GM23338 (cell line): Measurements from ENCODE around the gene ASTN1. TPM values are rescaled to one million over a fixed set of nuclear protein-coding genes. Genes with fewer than 3 reads are reported as not detected.

Experiments
- ATAC-seq: fragments of 200-7000 bp; cut with Tn5 transposase; 3 replicates; pipeline ENCODE4 v1.9.1; 2020
- DNase-seq: peaks from one replicate; pipeline ENCODE4 v3.0.0-alpha.2; 2015; ENCODE audit warnings: low spot score
- H2AFZ ChIP-seq: fragments of 200-600 bp; sonication (generic); 2 replicates; pipeline ENCODE4 v1.8.0; 2016; ENCODE audit warnings: antibody characterized with exemption, mild to moderate bottlenecking, moderate library complexity
- H3F3A ChIP-seq: fragments of 200-600 bp; sonication (generic); replicated peaks from 2 replicates; pipeline ENCODE4 v1.8.0; 2017; ENCODE audit warnings: antibody characterized with exemption, mixed run types, low read depth
- H3K27ac ChIP-seq: fragments of 200-600 bp; sonication (generic); 2 replicates; pipeline ENCODE4 v1.6.1; 2016; ENCODE audit warnings: low read depth
- H3K27me3 ChIP-seq: fragments of 200-600 bp; sonication (generic); 2 replicates; pipeline ENCODE4 v1.8.0; 2016; ENCODE audit warnings: mild to moderate bottlenecking, mixed run types, moderate library complexity; ENCODE audit not compliant: insufficient read depth
- H3K36me3 ChIP-seq: fragments of 200-600 bp; sonication (generic); 2 replicates; pipeline ENCODE4 v1.8.0; 2016; ENCODE audit warnings: mild to moderate bottlenecking; ENCODE audit not compliant: insufficient read depth
- H3K4me1 ChIP-seq: fragments of 200-600 bp; sonication (generic); 2 replicates; pipeline ENCODE4 v1.8.0; 2016; ENCODE audit warnings: mild to moderate bottlenecking, moderate library complexity; ENCODE audit not compliant: insufficient read depth
- H3K4me2 ChIP-seq: fragments of 200-600 bp; sonication (generic); 2 replicates; pipeline ENCODE4 v1.7.1; 2017; ENCODE audit warnings: mixed run types
- H3K4me3 ChIP-seq: fragments of 200-600 bp; sonication (generic); 2 replicates; pipeline ENCODE4 v1.6.1; 2016; ENCODE audit warnings: mixed run types
- H3K79me2 ChIP-seq: fragments of 200-600 bp; sonication (generic); replicated peaks from 2 replicates; pipeline ENCODE4 v1.8.0; 2017; ENCODE audit warnings: mild to moderate bottlenecking; ENCODE audit not compliant: insufficient read depth
- H3K9me2 ChIP-seq: fragments of 200-600 bp; sonication (generic); 2 replicates; pipeline ENCODE4 v1.8.0; 2017; ENCODE audit not compliant: insufficient read depth
- H4K20me1 ChIP-seq: fragments of 200-600 bp; sonication (generic); replicated peaks from 2 replicates; pipeline ENCODE4 v1.8.0; 2017; ENCODE audit warnings: mild to moderate bottlenecking; ENCODE audit not compliant: insufficient read depth
- H3K27ac Mint-ChIP-seq: 2 replicates; pipeline ENCODE4 v1.8.0; 2020; ENCODE audit warnings: inconsistent platforms, mild to moderate bottlenecking, moderate library complexity, mixed read lengths
- H3K27me3 Mint-ChIP-seq: 3 replicates; pipeline ENCODE4 v1.8.0; 2022; ENCODE audit warnings: low read depth, mild to moderate bottlenecking, moderate library complexity, mixed read lengths, inconsistent platforms; ENCODE audit not compliant: insufficient read depth, poor library complexity
- H3K36me3 Mint-ChIP-seq: 3 replicates; pipeline ENCODE4 v1.8.0; 2021; ENCODE audit warnings: low read depth, mild to moderate bottlenecking, inconsistent platforms, moderate library complexity, mixed read lengths
- H3K4me1 Mint-ChIP-seq: 3 replicates; pipeline ENCODE4 v1.8.0; 2020; ENCODE audit warnings: mild to moderate bottlenecking, inconsistent platforms, mixed read lengths
- H3K4me3 Mint-ChIP-seq: 3 replicates; pipeline ENCODE4 v1.8.0; 2021; ENCODE audit warnings: moderate library complexity, mild to moderate bottlenecking, inconsistent platforms, mixed read lengths
- H3K9me3 Mint-ChIP-seq: 3 replicates; pipeline ENCODE4 v1.8.0; 2020; ENCODE audit warnings: moderate library complexity, mild to moderate bottlenecking, inconsistent platforms, mixed read lengths
- CREB1 ChIP-seq: fragments of 250-450 bp; sonication (Bioruptor Pico); IDR thresholded peaks from 2 replicates; pipeline ENCODE4 v1.5.0; 2020; ENCODE audit warnings: low read depth, mild to moderate bottlenecking, moderate library complexity
- CTCF ChIP-seq, 2 experiments: fragments of 200-600 bp in 1 of 2; sonication (generic) in 1 of 2; conservative IDR thresholded peaks; 2 replicates each; pipeline versions ENCODE4 v1.5.1 to v1.6.1; 2016 to 2017; ENCODE audit warnings: antibody characterized with exemption in 2 of 2, low read depth in 2 of 2, mild to moderate bottlenecking in 2 of 2, moderate library complexity in 1 of 2
- ETS1 ChIP-seq: IDR thresholded peaks from 2 replicates; pipeline ENCODE4 v1.6.1; 2016; ENCODE audit warnings: antibody characterized with exemption
- EZH2 ChIP-seq: fragments of 200-600 bp; sonication (generic); IDR thresholded peaks from one replicate; pipeline ENCODE4 v1.8.0; 2017; ENCODE audit warnings: antibody characterized with exemption, mild to moderate bottlenecking, low read depth; ENCODE audit not compliant: unreplicated experiment
- EZH2phosphoT487 ChIP-seq: fragments of 200-600 bp; sonication (generic); IDR thresholded peaks from one replicate; pipeline ENCODE4 v1.8.1; 2018; ENCODE audit warnings: antibody characterized with exemption; ENCODE audit not compliant: unreplicated experiment
- JUNB ChIP-seq: IDR thresholded peaks from one replicate; pipeline ENCODE4 v1.6.1; 2016; ENCODE audit warnings: antibody characterized with exemption; ENCODE audit not compliant: unreplicated experiment
- NANOG ChIP-seq: IDR thresholded peaks from 2 replicates; pipeline ENCODE4 v1.6.1; 2016; ENCODE audit warnings: antibody characterized with exemption, borderline replicate concordance
- POLR2AphosphoS5 ChIP-seq: IDR thresholded peaks from 2 replicates; pipeline ENCODE4 v1.6.1; 2016; ENCODE audit warnings: antibody characterized with exemption, low read depth
- REST ChIP-seq: IDR thresholded peaks from one replicate; pipeline ENCODE4 v1.6.1; 2018; ENCODE audit warnings: antibody characterized with exemption; ENCODE audit not compliant: unreplicated experiment
- STAT1 ChIP-seq: IDR thresholded peaks from one replicate; pipeline ENCODE4 v1.6.1; 2016; ENCODE audit warnings: antibody characterized with exemption; ENCODE audit not compliant: unreplicated experiment
- ZNF114 ChIP-seq: fragments of 250-450 bp; sonication (Bioruptor Pico); IDR thresholded peaks from 2 replicates; pipeline ENCODE4 v1.5.0; 2020; ENCODE audit warnings: mild to moderate bottlenecking, moderate library complexity
- ZNF331 ChIP-seq: fragments of 250-450 bp; sonication (Bioruptor Pico); IDR thresholded peaks from 2 replicates; pipeline ENCODE4 v1.5.0; 2020; ENCODE audit warnings: low read depth, mild to moderate bottlenecking, moderate library complexity
- ZNF462 ChIP-seq: fragments of 250-450 bp; sonication (Bioruptor Pico); IDR thresholded peaks from 2 replicates; pipeline ENCODE4 v1.5.0; 2020; ENCODE audit warnings: mild to moderate bottlenecking, moderate library complexity
- polyA plus RNA-seq: library from polyadenylated mRNA; unstranded; fragments of >200 nt; fragmentation: Nextera tagmentation; extraction: Ambion mirVana; gene quantifications from 2 replicates; pipeline ENCODE4 v1.2.1, GENCODE V29; 2016
- total RNA-seq: library from RNA; depleted of rRNA; stranded (reverse); fragments of >200 nt; shearing (Covaris generic); gene quantifications from 2 replicates; pipeline ENCODE4 v1.2.3, GENCODE V29; 2014

Gene ASTN1
- total and polyA plus RNA-seq, 2 experiments from 2014 or later, result 2.0 to 5.2 TPM

GRCh38 chr1:176998183-176998795 is 166.2 kb downstream of the ASTN1 start:
- H3K27ac Mint-ChIP-seq, result no peak overlapping the region
- H3K4me1 ChIP-seq, result peaks cover 16% of the 10 kb centered on the region
- no peak for TF ChIP-seq REST
- no peak for TF ChIP-seq CTCF (conservative IDR thresholded peaks at IDR 0.05; ENCODE audit: low read depth in 2 of 2)
- no peak for TF ChIP-seq EZH2
- TF ChIP-seq JUNB, result no peak
- TF ChIP-seq STAT1, result no peak
- TF ChIP-seq POLR2AphosphoS5, result no peak
- TF ChIP-seq ETS1, result no peak
- TF ChIP-seq NANOG, result no peak
- TF ChIP-seq CREB1 (CRISPR knock-in tag), result no peak
- no peak for TF ChIP-seq ZNF462
- TF ChIP-seq ZNF114 (CRISPR knock-in tag), result no peak
- TF ChIP-seq ZNF331 (CRISPR knock-in tag), result no peak
- TF ChIP-seq EZH2phosphoT487, result no peak
- H3K27me3 Mint-ChIP-seq, result peaks cover 5% of the 10 kb centered on the region
- DNase-seq (no peak), ATAC-seq (no peak)
- no peak overlapping the region for H3K4me3 ChIP-seq
- H3K36me3 ChIP-seq, result no peaks in the 10 kb centered on the region
- no peaks in the 10 kb centered on the region for H3F3A ChIP-seq
- H4K20me1 ChIP-seq, result no peaks in the 10 kb centered on the region
- no peak overlapping the region for H3K27ac ChIP-seq
- no peaks in the 10 kb centered on the region for H3K9me3 Mint-ChIP-seq
- H3K9me2 ChIP-seq, result no peaks in the 10 kb centered on the region
- H3K36me3 Mint-ChIP-seq, result no peaks in the 10 kb centered on the region
- H2AFZ ChIP-seq, result no peak overlapping the region
- H3K27me3 ChIP-seq, result no peaks in the 10 kb centered on the region
- no peak overlapping the region for H3K4me3 Mint-ChIP-seq
- H3K79me2 ChIP-seq, result no peaks in the 10 kb centered on the region
- H3K4me2 ChIP-seq, result no peak overlapping the region
- H3K4me1 Mint-ChIP-seq, result peaks cover 13% of the 10 kb centered on the region
